Fibroblast of pulmonary artery (primary cell): ENCODE results near the gene KIAA1217.
A peak's percentile ranks its signal among the peaks of the same experiment; 100 is the strongest.

Experiments
- DNase-seq: peaks from one replicate; pipeline ENCODE4 v3.0.0-alpha.2; 2010; ENCODE audit warnings: low read depth
- H3K4me3 ChIP-seq: replicated peaks from 2 replicates; pipeline ENCODE4 v1.5.1; 2011; ENCODE audit warnings: low read depth, mild to moderate bottlenecking, control low read depth, low read length, moderate library complexity
- CTCF ChIP-seq: IDR thresholded peaks from 2 replicates; pipeline ENCODE4 v1.5.1; 2011; ENCODE audit warnings: mild to moderate bottlenecking, control low read depth, low read length, inconsistent platforms; ENCODE audit errors: missing control alignments

KIAA1217 gene

GRCh38 chr10:24553051-24553612 is 344.2 kb downstream of the KIAA1217 start:
- no peak overlapping the region for H3K4me3 ChIP-seq
- no peak for TF ChIP-seq CTCF
- DNase-seq, result no peak

- H3K4me3 ChIP-seq, result no peak overlapping the region
- DNase-seq, result no peak
- TF ChIP-seq CTCF, result no peak
Measured at GRCh38 chr10:24554036-24554435, 345.1 kb downstream of the KIAA1217 start.

- DNase-seq, result no peak
- TF ChIP-seq CTCF, result no peak
- H3K4me3 ChIP-seq, result no peak overlapping the region
Measured at GRCh38 chr10:24556126-24556749, 347.3 kb downstream of the KIAA1217 start.

GRCh38 chr10:24556750-24557742 is 348.1 kb downstream of the KIAA1217 start:
- H3K4me3 ChIP-seq, result no peak overlapping the region
- DNase-seq, result peak; percentile 89
- peak; percentile 73 for TF ChIP-seq CTCF

- no peak overlapping the region for H3K4me3 ChIP-seq
- no peak for TF ChIP-seq CTCF
- DNase-seq, result no peak
Measured at GRCh38 chr10:24561453-24561852, 352.5 kb downstream of the KIAA1217 start.

- no peak for DNase-seq
- no peak overlapping the region for H3K4me3 ChIP-seq
- no peak for TF ChIP-seq CTCF
Measured at GRCh38 chr10:24568042-24568441, 359.1 kb downstream of the KIAA1217 start.
